OCI-M2 (cell line): Measurements from ENCODE around the gene CEMIP.

Source experiments
- DNase-seq: peaks from one replicate; lab custom pipeline; 2025; ENCODE audit not compliant: unreplicated experiment; lab: John Stamatoyannopoulos, UW

Gene CEMIP

GRCh38 chr15:81000144-81000623 lies 221.0 kb downstream of the CEMIP start:
- no peak for DNase-seq

GRCh38 chr15:81000624-81001151 lies 221.5 kb downstream of the CEMIP start, which contains the start of gene TLNRD1:
Gene TLNRD1 (plus strand): TSS chr15:81000923. CDS start chr15:81002272, 1,349 bp downstream.
- DNase-seq, result no peak
